SK-N-SH treated with all-trans-retinoic acid at 6 μM for 48 hours (cell line): Measurements from ENCODE around the gene OTOG.

Source experiments
- ATAC-seq: fragments of 200-7000 bp; cut with Tn5 transposase; 3 replicates; pipeline ENCODE4 v1.9.1; 2020; ENCODE audit warnings: mild to moderate bottlenecking, moderate library complexity
- ARNTL ChIP-seq: fragments of 450-650 bp; formaldehyde crosslinking; IDR thresholded peaks from 2 replicates; pipeline ENCODE4 v1.5.0; 2020; ENCODE audit warnings: low read depth, mild to moderate bottlenecking, moderate library complexity, borderline replicate concordance
- BACH2 ChIP-seq: fragments of 250-450 bp; sonication (Bioruptor Pico); IDR thresholded peaks from 2 replicates; pipeline ENCODE4 v1.9.0; 2021; ENCODE audit warnings: mild to moderate bottlenecking, borderline replicate concordance
- CREB5 ChIP-seq: fragments of 250-450 bp; sonication (Bioruptor Pico); IDR thresholded peaks from 2 replicates; pipeline ENCODE4 v1.5.1; 2020; ENCODE audit warnings: low read depth, mild to moderate bottlenecking, moderate library complexity
- CSDC2 ChIP-seq: fragments of 250-450 bp; sonication (Bioruptor Pico); IDR thresholded peaks from 2 replicates; pipeline ENCODE4 v1.5.0; 2020; ENCODE audit warnings: mild to moderate bottlenecking, moderate library complexity
- CSRNP3 ChIP-seq: fragments of 250-450 bp; sonication (Bioruptor Pico); IDR thresholded peaks from 2 replicates; pipeline ENCODE4 v1.5.1; 2021; ENCODE audit warnings: mild to moderate bottlenecking, moderate library complexity
- ESRRG ChIP-seq: fragments of 250-450 bp; sonication (Bioruptor Pico); IDR thresholded peaks from 2 replicates; pipeline ENCODE4 v1.6.1; 2021; ENCODE audit warnings: mild to moderate bottlenecking
- GLIS3 ChIP-seq: fragments of 250-450 bp; sonication (Bioruptor Pico); IDR thresholded peaks from 2 replicates; pipeline ENCODE4 v1.5.0; 2020; ENCODE audit warnings: mild to moderate bottlenecking, moderate library complexity
- OSR1 ChIP-seq: fragments of 250-450 bp; sonication (Bioruptor Pico); IDR thresholded peaks from 2 replicates; pipeline ENCODE4 v1.8.0; 2022; ENCODE audit warnings: moderate library complexity, mild to moderate bottlenecking, inconsistent platforms
- PATZ1 ChIP-seq: fragments of 250-450 bp; sonication (Bioruptor Pico); IDR thresholded peaks from 2 replicates; pipeline ENCODE4 v1.8.0; 2020; ENCODE audit warnings: mild to moderate bottlenecking, moderate library complexity, borderline replicate concordance
- POU6F1 ChIP-seq: fragments of 250-450 bp; sonication (Bioruptor Pico); IDR thresholded peaks from 2 replicates; pipeline ENCODE4 v1.8.0; 2021; ENCODE audit warnings: low read depth, mild to moderate bottlenecking, moderate library complexity, borderline replicate concordance
- PPARA ChIP-seq: fragments of 250-450 bp; sonication (Bioruptor Pico); IDR thresholded peaks from 2 replicates; pipeline ENCODE4 v1.5.0; 2020; ENCODE audit warnings: mild to moderate bottlenecking, borderline replicate concordance
- RARB ChIP-seq: fragments of 250-450 bp; sonication (Bioruptor Pico); IDR thresholded peaks from 2 replicates; pipeline ENCODE4 v1.8.0; 2021; ENCODE audit warnings: mild to moderate bottlenecking, moderate library complexity
- SNAI2 ChIP-seq: fragments of 250-450 bp; sonication (Bioruptor Pico); IDR thresholded peaks from 2 replicates; pipeline ENCODE4 v1.5.0; 2020; ENCODE audit warnings: mild to moderate bottlenecking, moderate library complexity
- TCF4 ChIP-seq: fragments of 250-450 bp; sonication (Bioruptor Pico); IDR thresholded peaks from 2 replicates; pipeline ENCODE4 v1.8.0; 2021; ENCODE audit warnings: mild to moderate bottlenecking, moderate library complexity, borderline replicate concordance
- TOX ChIP-seq: fragments of 250-450 bp; sonication (Bioruptor Pico); IDR thresholded peaks from 2 replicates; pipeline ENCODE4 v1.8.0; 2021; ENCODE audit warnings: mild to moderate bottlenecking, moderate library complexity, borderline replicate concordance
- TSHZ2 ChIP-seq: fragments of 250-450 bp; sonication (Bioruptor Pico); IDR thresholded peaks from 2 replicates; pipeline ENCODE4 v1.5.0; 2020; ENCODE audit warnings: mild to moderate bottlenecking, moderate library complexity
- ZC3H10 ChIP-seq: fragments of 250-450 bp; sonication (Bioruptor Pico); IDR thresholded peaks from 2 replicates; pipeline ENCODE4 v1.5.1; 2021; ENCODE audit warnings: mild to moderate bottlenecking, moderate library complexity
- ZFP3 ChIP-seq: fragments of 250-450 bp; sonication (Bioruptor Pico); IDR thresholded peaks from 2 replicates; pipeline ENCODE4 v1.5.0; 2020; ENCODE audit warnings: mild to moderate bottlenecking, moderate library complexity
- ZFP30 ChIP-seq: fragments of 450-650 bp; formaldehyde crosslinking; IDR thresholded peaks from 2 replicates; pipeline ENCODE4 v1.5.0; 2022; ENCODE audit warnings: mild to moderate bottlenecking, moderate library complexity
- ZNF70 ChIP-seq: fragments of 450-650 bp; formaldehyde crosslinking; IDR thresholded peaks from 2 replicates; pipeline ENCODE4 v1.5.0; 2020; ENCODE audit warnings: mild to moderate bottlenecking, moderate library complexity
- ZNF8 ChIP-seq: fragments of 450-650 bp; formaldehyde crosslinking; IDR thresholded peaks from 2 replicates; pipeline ENCODE4 v1.5.0; 2020; ENCODE audit warnings: mild to moderate bottlenecking, moderate library complexity

The OTOG gene

GRCh38 chr11:17600316-17601255 lies 53.5 kb downstream of the OTOG start:
- ATAC-seq: no peak
- TF ChIP-seq CSRNP3 (CRISPR knock-in tag) (no peak), PATZ1 (CRISPR knock-in tag) (no peak), CSDC2 (CRISPR knock-in tag) (no peak), RARB (CRISPR knock-in tag) (no peak), ZC3H10 (CRISPR knock-in tag) (no peak), TSHZ2 (CRISPR knock-in tag) (no peak), ZNF8 (CRISPR knock-in tag) (no peak), BACH2 (CRISPR knock-in tag) (no peak), ZNF70 (no peak), ZFP3 (CRISPR knock-in tag) (no peak), TOX (CRISPR knock-in tag) (no peak), OSR1 (CRISPR knock-in tag) (no peak), CREB5 (CRISPR knock-in tag) (no peak), TCF4 (CRISPR knock-in tag) (no peak), ZFP30 (CRISPR knock-in tag) (no peak), ARNTL (CRISPR knock-in tag) (no peak), POU6F1 (CRISPR knock-in tag) (no peak), SNAI2 (no peak)

- ATAC-seq: no peak
- TF ChIP-seq RARB (CRISPR knock-in tag) (no peak), TSHZ2 (CRISPR knock-in tag) (no peak), ARNTL (CRISPR knock-in tag) (no peak), TCF4 (CRISPR knock-in tag) (no peak), CREB5 (CRISPR knock-in tag) (no peak), OSR1 (CRISPR knock-in tag) (no peak), CSDC2 (CRISPR knock-in tag) (no peak), CSRNP3 (CRISPR knock-in tag) (no peak), PPARA (no peak), SNAI2 (no peak), ESRRG (no peak), GLIS3 (CRISPR knock-in tag) (no peak)
These were observed 54.2 kb downstream of the OTOG start for GRCh38 chr11:17601256-17601671.
